ENCODE measurements around the gene GC. TPM values are rescaled to one million over a fixed set of nuclear protein-coding genes. Genes with fewer than 3 reads are reported as not detected.

Gene GC
- total RNA-seq, 1 experiment from 2014 or later: not detected

DNA sequence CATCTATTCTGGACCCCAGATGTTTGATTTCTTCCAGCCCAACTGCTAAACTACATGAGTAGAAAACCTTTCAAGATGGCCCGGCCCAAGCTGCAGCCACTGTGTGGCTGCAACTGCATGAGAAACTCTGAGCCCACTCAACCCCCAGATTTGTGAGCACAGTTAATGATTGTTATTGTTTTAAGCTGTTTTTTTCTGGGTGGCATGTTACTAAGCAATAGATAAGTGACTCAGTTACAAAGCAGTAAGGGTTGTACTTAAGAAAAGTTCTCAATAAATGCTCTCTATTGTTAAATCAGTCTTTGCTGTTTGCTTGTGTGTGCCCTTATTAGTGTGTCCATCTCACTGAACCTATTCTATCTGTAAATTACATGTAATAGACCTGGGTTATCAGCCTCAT, 51.8 kb downstream of the GC start:
- H3K9ac ChIP-seq (ENCODE audit: extremely low read depth, insufficient read length, low read length): no peak overlapping the region
- H2BK15ac ChIP-seq (ENCODE audit: low read depth, low read length): no peak overlapping the region
- H4K91ac ChIP-seq (ENCODE audit: insufficient read length, low read depth, low read length): no peak overlapping the region
- no peak overlapping the region for H3K23ac ChIP-seq (ENCODE audit: insufficient read length, low read depth, low read length)
- H3K9me3 ChIP-seq (ENCODE audit: control insufficient read depth, low read depth, low read length): peaks cover under 1% of the 10 kb centered on the region
- H3K36me3 Mint-ChIP-seq (ENCODE audit: insufficient read depth in 1 of 3, low read depth in 3 of 3): peaks cover 25 to 43% (median 31%) of the 10 kb centered on the region in 3 experiments
- no peak overlapping the region for H2BK12ac ChIP-seq (ENCODE audit: insufficient read length, low read depth, low read length)
- H3K23me2 ChIP-seq (ENCODE audit: insufficient read length, low read depth, low read length, poor library complexity, severe bottlenecking): no peaks in the 10 kb centered on the region
- no peaks in the 10 kb centered on the region for H3K79me2 ChIP-seq (ENCODE audit: insufficient read depth, low read length)
- H2AK5ac ChIP-seq (ENCODE audit: insufficient read length, low read length): no peak overlapping the region
- no peaks in the 10 kb centered on the region; a peak in 1 of 4 replicates for H3K4me1 Mint-ChIP-seq
- H3K27ac ChIP-seq (ENCODE audit: insufficient read length, low read depth, low read length): no peak overlapping the region
- no peaks in the 10 kb centered on the region for H3K27me3 Mint-ChIP-seq (ENCODE audit: low read depth)
- peaks cover 13 to 37% of the 10 kb centered on the region in 2 experiments for H3K9me3 Mint-ChIP-seq
- no peak overlapping the region for H4K8ac ChIP-seq (replicated peaks; ENCODE audit: insufficient read length, low read depth, low read length)
- no peaks in the 10 kb centered on the region for H3K27me3 ChIP-seq (ENCODE audit: insufficient read depth, low read length)
- no peaks in the 10 kb centered on the region for H4K20me1 ChIP-seq (ENCODE audit: control insufficient read depth, insufficient read depth, insufficient read length)
- H3K27ac Mint-ChIP-seq: peak overlapping the region in 2 of 3 experiments; percentile 37 to 85; a peak in 4 of 7 replicates
- no peak overlapping the region for H3K56ac ChIP-seq (ENCODE audit: insufficient read length, low read depth, low read length)
- no peaks in the 10 kb centered on the region for H3K79me1 ChIP-seq (ENCODE audit: insufficient read depth, low read depth, low read length, poor library complexity, severe bottlenecking)
- no peak overlapping the region for H4K5ac ChIP-seq (ENCODE audit: insufficient read length, low read depth, low read length)
- H2BK120ac ChIP-seq (ENCODE audit: low read depth, low read length, poor library complexity, severe bottlenecking): no peak overlapping the region
- no peak overlapping the region for H3K4me3 Mint-ChIP-seq
- H3K14ac ChIP-seq (ENCODE audit: insufficient read depth, low read length): no peak overlapping the region
- H2BK20ac ChIP-seq (ENCODE audit: low read depth, low read length, poor library complexity, severe bottlenecking): no peak overlapping the region
- no peak overlapping the region for H3K4ac ChIP-seq (ENCODE audit: low read depth, low read length)
- no peak for TF ChIP-seq CTCF (conservative IDR thresholded peaks at IDR 0.05)
- H3K4me2 ChIP-seq (ENCODE audit: insufficient read depth, insufficient read length, low read length): no peak overlapping the region
- no peak overlapping the region for H3K18ac ChIP-seq (ENCODE audit: insufficient read length, low read depth, low read length)
- no peak for DNase-seq
- WGBS (ENCODE audit: extremely low coverage, insufficient read length, low lambda C conversion rate): no CpG with 5 or more reads among the region's 1 CpG
- no peak overlapping the region for H3T11ph ChIP-seq (ENCODE audit: low read length)
- H2BK5ac ChIP-seq (ENCODE audit: insufficient read length, low read length): no peak overlapping the region
- H3K4me1 ChIP-seq (ENCODE audit: insufficient read depth, low read length): no peaks in the 10 kb centered on the region
- H2AFZ ChIP-seq (ENCODE audit: low read length): no peak overlapping the region
